ENCODE results near the gene PLCL2.

DNA sequence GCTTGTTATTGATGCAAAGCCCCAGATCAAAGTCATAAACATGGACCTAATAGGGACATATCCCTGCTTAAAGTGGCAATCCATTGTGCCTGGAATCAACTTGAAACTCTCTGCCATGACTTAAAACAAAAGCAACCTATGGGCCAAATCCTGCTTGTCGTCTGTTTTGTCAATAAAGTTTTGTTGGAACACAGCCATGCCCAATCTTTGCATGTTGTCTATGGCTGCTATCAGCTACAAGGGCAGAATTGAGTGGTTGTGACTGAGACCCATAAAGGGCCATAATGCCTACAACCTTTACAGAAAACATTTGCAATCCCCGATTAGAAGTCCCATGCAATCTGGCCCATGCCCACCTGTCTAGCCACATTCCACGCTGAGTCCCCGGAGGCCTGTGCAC is 235.4 kb downstream of the PLCL2 start:
- no peak for TF ChIP-seq EZH2 (IDR thresholded peaks at IDR 0.05)
- no peak for TF ChIP-seq POLR2AphosphoS5 (IDR thresholded peaks at IDR 0.05; ENCODE audit: borderline replicate concordance, low read depth, low read length)
- TF ChIP-seq FOXP2 (optimal IDR thresholded peaks at IDR 0.05; ENCODE audit: control extremely low read depth, extremely low read length, insufficient read depth), result no peak

Data from SK-N-MC (cell line).